T-helper 17 cell (primary cell): Measurements from ENCODE around the gene GRIN2A. TPM values are rescaled to one million over a fixed set of nuclear protein-coding genes. Genes with fewer than 3 reads are reported as not detected.

ENCODE experiments used
- ATAC-seq: fragments of 150-1000 bp; cut with Tn5 transposase; 2 replicates; pipeline ENCODE4 v1.10.0; 2021; ENCODE audit warnings: mild to moderate bottlenecking, moderate library complexity
- DNase-seq, 3 donors: peaks; one replicate each; pipeline versions ENCODE4 v3.0.0 to v3.0.0-alpha.2; 2020 to 2021
- H3K9me3 ChIP-seq: one replicate; pipeline ENCODE4 v1.7.0; 2013; ENCODE audit warnings: low read length, mild to moderate bottlenecking; ENCODE audit not compliant: control insufficient read depth, poor library complexity, severe bottlenecking
- H3K27ac Mint-ChIP-seq: one replicate; pipeline ENCODE4 v1.8.0; 2022; ENCODE audit warnings: mild to moderate bottlenecking, moderate library complexity, mixed read lengths
- H3K27me3 Mint-ChIP-seq: one replicate; pipeline ENCODE4 v1.8.0; 2022; ENCODE audit warnings: mixed read lengths
- H3K36me3 Mint-ChIP-seq: one replicate; pipeline ENCODE4 v1.8.0; 2022; ENCODE audit warnings: low read depth, mixed read lengths
- H3K4me1 Mint-ChIP-seq: one replicate; pipeline ENCODE4 v1.8.0; 2022; ENCODE audit warnings: mild to moderate bottlenecking, mixed read lengths
- H3K4me3 Mint-ChIP-seq: one replicate; pipeline ENCODE4 v1.8.0; 2022; ENCODE audit warnings: mild to moderate bottlenecking, moderate library complexity, mixed read lengths
- total RNA-seq, 4 donors: library from RNA in 2 of 4; stranded (reverse) in 2 of 4; gene quantifications; one replicate each; pipeline ENCODE4 v1.2.3 and lab custom pipeline; 2022 to 2026

GRIN2A gene
- total RNA-seq, 2 donors from 2014 or later, result not detected

- Mint-ChIP-seq H3K4me1 (no peaks in the 10 kb centered on the region), H3K27ac (no peak overlapping the region), H3K36me3 (no peaks in the 10 kb centered on the region), H3K27me3 (peaks cover 22% of the 10 kb centered on the region), H3K4me3 (no peak overlapping the region)
- H3K9me3 ChIP-seq, result no peaks in the 10 kb centered on the region
- DNase-seq (no peak), ATAC-seq (no peak)
Measured at GRCh38 chr16:10206215-10206614, 24.0 kb upstream of the GRIN2A start.

GRCh38 chr16:10205688-10206087 lies 23.5 kb upstream of the GRIN2A start:
- no peak overlapping the region for H3K4me3 Mint-ChIP-seq
- H3K27ac Mint-ChIP-seq, result no peak overlapping the region
- DNase-seq, result no peak
- no peak for ATAC-seq
- H3K36me3 Mint-ChIP-seq, result no peaks in the 10 kb centered on the region
- H3K4me1 Mint-ChIP-seq, result no peaks in the 10 kb centered on the region
- no peaks in the 10 kb centered on the region for H3K9me3 ChIP-seq
- peaks cover 20% of the 10 kb centered on the region for H3K27me3 Mint-ChIP-seq

GRCh38 chr16:10202649-10203048 lies 20.4 kb upstream of the GRIN2A start:
- Mint-ChIP-seq H3K27ac (no peak overlapping the region), H3K27me3 (peaks cover 8% of the 10 kb centered on the region), H3K36me3 (no peaks in the 10 kb centered on the region), H3K4me1 (no peaks in the 10 kb centered on the region), H3K4me3 (no peak overlapping the region)
- no peak for DNase-seq
- no peak for ATAC-seq
- no peaks in the 10 kb centered on the region for H3K9me3 ChIP-seq

DNA sequence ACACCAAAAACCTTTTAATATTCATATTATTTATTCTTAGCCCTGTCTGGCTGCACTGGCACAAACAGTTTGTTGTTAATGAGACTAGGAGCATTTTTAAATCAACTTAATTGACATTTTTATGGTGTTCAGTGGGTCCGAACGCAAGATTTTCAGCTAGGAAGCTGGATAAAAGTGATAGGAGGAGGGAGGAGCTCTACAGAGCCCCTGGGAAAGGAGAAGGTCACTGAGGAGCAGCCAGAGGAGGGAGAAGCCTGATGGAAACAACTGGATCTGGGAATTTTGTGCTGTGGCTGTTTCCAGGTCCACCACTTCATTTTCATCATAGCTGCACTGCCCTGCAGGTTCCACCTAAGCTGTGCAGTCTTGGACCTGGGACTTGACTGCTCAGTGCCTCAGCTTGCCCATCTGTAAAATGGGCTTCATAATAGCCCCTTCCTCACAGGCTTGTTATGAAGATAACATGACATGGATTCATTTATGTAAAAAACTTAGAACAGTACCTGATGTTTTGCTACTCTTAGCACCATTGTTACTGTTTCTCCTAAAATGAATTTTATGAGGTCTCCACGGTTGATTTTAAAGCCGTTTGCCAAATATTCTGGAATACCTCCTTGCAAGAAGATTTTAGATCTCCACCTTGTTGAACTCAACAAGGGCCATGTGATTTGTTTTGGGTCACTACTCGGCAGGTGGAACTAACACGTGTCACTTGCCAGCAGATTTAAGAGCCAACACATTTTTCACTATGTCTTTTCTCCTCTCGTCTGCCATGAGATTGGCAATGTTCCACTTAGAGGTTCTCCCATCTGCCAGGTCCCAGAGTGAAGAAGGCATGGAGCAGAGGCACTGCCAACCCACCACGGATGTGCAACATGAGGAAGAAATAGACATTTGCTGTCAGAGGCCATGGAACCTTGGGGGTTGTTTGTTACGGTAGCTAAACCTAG lies 18.7 kb upstream of the GRIN2A start:
- no peak for ATAC-seq
- Mint-ChIP-seq H3K4me3 (no peak overlapping the region), H3K27ac (no peak overlapping the region), H3K36me3 (no peaks in the 10 kb centered on the region), H3K4me1 (no peaks in the 10 kb centered on the region), H3K27me3 (peaks cover 12% of the 10 kb centered on the region)
- DNase-seq, result no peak
- H3K9me3 ChIP-seq, result no peaks in the 10 kb centered on the region

DNA sequence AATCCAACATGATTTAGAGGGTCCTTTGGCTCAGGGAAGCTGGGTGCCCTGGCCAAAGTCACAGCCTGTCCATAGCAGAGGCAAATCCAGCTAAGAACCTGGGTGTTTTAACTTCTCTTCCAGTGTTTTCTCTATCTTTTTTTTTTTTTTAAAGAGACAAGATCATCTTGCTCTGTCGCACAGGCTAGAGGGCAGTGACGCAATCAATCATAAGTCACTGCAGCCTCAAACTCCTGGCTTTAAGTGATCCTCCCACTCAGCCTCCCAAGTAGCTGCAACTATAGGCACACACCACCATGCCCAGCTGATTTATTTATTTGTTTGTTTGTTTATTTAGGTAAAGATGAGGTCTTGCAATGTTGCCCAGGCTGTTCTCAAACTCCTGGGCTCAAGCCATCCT lies 14.8 kb upstream of the GRIN2A start:
- Mint-ChIP-seq H3K36me3 (no peaks in the 10 kb centered on the region), H3K4me3 (no peak overlapping the region), H3K27me3 (peaks cover 10% of the 10 kb centered on the region), H3K27ac (no peak overlapping the region), H3K4me1 (no peaks in the 10 kb centered on the region)
- ATAC-seq (no peak), DNase-seq (no peak)
- no peaks in the 10 kb centered on the region for H3K9me3 ChIP-seq

DNA sequence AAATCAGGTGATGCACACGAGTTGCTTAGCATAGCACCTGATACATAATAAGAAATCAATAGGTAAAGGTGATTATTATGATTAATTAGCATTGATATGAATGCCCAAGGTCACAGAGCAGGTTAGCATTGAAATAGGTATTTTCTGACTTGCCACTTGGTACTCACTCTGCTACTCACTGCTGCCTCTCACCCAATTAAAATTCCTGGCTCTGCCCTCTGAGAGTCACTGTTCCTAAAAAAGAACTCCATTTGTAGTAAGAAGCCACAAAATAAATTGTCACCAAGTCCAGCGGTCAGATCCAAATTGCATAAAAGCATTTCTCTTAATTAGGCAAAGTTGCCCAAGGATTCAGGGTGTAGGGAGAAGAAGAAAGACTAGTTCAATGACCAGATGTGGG lies 8.9 kb upstream of the GRIN2A start:
- no peaks in the 10 kb centered on the region for H3K9me3 ChIP-seq
- no peak overlapping the region for H3K4me3 Mint-ChIP-seq
- no peak overlapping the region for H3K27ac Mint-ChIP-seq
- H3K27me3 Mint-ChIP-seq, result peaks cover 18% of the 10 kb centered on the region
- no peaks in the 10 kb centered on the region for H3K36me3 Mint-ChIP-seq
- no peak for DNase-seq
- no peaks in the 10 kb centered on the region for H3K4me1 Mint-ChIP-seq
- no peak for ATAC-seq

DNA sequence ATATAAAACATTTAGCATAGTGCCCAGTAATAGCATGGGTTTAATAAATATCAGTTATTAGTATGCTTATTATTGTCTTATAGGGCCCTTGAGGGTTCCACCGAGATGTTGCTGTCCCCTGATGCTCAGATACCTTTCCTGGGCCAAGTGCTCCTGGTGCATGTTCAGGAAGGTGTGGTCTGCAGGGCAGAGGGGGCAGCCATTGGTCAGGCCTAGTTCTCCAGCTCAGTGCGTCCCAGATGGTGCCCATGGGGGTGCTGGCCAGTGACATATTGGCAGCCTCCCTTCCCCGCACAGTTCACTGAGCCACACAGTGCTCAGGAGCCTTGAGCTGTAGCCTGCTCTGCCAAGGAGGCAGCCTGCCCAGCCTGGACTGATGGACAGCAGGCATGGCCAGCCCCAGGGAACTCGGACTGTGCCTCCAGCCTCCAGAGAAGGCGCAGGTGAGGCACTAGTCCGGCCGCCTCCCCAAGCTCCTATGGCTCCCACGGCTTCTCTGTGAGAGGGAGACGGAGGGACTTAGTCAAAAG lies 7.7 kb upstream of the GRIN2A start:
- DNase-seq (no peak), ATAC-seq (no peak)
- H3K4me1 Mint-ChIP-seq, result no peaks in the 10 kb centered on the region
- no peaks in the 10 kb centered on the region for H3K36me3 Mint-ChIP-seq
- H3K4me3 Mint-ChIP-seq, result no peak overlapping the region
- no peaks in the 10 kb centered on the region for H3K9me3 ChIP-seq
- no peak overlapping the region for H3K27ac Mint-ChIP-seq
- peaks cover 26% of the 10 kb centered on the region for H3K27me3 Mint-ChIP-seq

DNA sequence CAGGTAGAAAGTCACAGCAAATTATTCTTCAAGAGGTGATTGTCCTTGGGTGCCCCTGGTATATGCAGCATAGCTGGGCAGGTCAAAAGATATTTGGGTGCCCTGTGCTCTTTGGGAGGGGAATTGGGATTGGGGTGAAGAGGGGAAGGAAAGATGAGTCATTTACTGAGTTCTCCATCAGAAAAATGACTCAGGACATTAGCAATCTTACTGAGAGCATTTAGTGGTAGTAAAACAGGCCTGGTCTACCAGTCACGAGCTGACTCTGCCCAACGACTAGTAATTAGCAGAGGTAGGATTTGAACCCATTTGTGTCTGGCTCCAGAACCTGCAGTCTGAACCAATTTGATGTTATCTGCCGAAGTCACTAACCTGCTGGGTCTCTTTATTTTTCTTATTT lies 6.0 kb upstream of the GRIN2A start:
- Mint-ChIP-seq H3K36me3 (peaks cover 2% of the 10 kb centered on the region), H3K27me3 (peaks cover 43% of the 10 kb centered on the region), H3K27ac (no peak overlapping the region), H3K4me1 (peaks cover 2% of the 10 kb centered on the region), H3K4me3 (no peak overlapping the region)
- H3K9me3 ChIP-seq, result no peaks in the 10 kb centered on the region
- no peak for ATAC-seq
- DNase-seq, result no peak

DNA sequence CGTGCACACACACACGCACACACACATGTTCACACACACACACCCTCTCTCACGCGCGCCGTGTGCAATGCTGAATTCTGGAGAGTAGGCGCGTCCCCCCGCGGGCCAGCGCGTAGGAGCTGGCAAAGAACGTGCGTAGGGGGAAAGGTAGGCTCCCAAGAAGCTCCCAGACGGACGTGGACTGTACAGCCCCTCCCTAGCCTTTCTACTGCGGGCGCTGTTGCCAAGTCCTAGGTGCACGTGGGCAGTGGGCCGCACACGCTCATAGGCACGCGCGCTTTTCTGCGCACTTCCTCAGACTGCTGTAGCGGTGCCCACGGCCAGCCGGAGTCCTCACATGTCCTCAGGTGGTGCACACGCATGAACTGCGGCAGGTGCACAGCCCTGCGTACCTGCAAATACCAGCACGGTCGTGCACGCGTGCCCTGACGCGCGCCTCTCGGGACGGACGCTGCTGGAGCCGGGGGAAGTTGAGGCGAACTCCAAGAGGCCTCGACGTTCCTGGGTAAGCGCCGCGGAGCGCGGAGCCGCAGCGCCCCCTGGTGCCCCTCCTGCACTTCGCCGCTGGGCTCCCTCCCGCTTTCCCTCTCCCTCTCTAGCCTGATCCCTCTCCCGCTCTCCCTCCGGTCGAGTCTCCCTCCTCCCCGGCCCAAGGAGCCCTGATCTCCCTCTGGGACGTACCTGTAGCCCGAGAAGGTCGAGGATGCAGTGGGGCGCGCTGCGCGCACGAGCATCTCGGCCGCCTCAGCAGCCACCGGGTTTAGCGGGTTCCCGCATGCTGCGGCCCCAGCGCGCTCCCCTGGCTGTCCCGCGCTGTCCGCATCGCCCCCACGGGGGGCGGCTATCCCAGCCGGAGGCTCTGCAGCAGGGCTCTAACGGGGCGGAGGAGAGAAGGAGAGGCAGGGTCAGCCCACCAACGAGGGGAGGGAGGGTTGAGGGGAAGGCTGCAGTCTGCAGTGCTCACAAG lies 749 bp downstream of the GRIN2A start:
- Mint-ChIP-seq H3K27ac (no peak overlapping the region), H3K36me3 (peaks cover 4% of the 10 kb centered on the region), H3K4me3 (peak overlapping the region; percentile 63), H3K4me1 (peaks cover 14% of the 10 kb centered on the region), H3K27me3 (peaks cover 63% of the 10 kb centered on the region)
- peak; percentile 44 for ATAC-seq
- no peaks in the 10 kb centered on the region for H3K9me3 ChIP-seq
- peak in 1 of 3 donors; percentile 8 for DNase-seq

DNA sequence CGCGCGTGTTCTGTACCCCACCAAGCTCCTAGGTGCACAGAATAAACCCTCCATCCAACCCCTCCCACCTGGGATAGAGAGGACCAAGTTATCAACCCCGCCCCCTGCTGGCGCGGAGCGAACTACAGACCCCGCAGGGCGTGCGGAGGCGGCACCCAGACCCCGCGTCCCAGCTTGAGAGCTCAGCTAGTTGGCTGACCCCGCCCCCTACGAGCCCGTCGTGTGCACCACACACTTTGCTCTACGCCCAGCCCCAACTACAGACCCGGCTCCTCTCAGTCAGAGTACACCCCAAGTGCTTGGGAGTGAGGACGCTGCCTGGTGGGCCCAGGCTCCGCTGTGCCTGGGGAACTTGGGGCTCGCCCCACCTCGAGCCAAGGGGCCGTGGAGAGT lies 1.5 kb downstream of the GRIN2A start:
- peaks cover 14% of the 10 kb centered on the region for H3K4me1 Mint-ChIP-seq
- ATAC-seq (no peak), DNase-seq (no peak)
- H3K27me3 Mint-ChIP-seq, result peaks cover 63% of the 10 kb centered on the region
- H3K9me3 ChIP-seq, result no peaks in the 10 kb centered on the region
- peak overlapping the region; percentile 72 for H3K4me3 Mint-ChIP-seq
- H3K36me3 Mint-ChIP-seq, result peaks cover 4% of the 10 kb centered on the region
- no peak overlapping the region for H3K27ac Mint-ChIP-seq

DNA sequence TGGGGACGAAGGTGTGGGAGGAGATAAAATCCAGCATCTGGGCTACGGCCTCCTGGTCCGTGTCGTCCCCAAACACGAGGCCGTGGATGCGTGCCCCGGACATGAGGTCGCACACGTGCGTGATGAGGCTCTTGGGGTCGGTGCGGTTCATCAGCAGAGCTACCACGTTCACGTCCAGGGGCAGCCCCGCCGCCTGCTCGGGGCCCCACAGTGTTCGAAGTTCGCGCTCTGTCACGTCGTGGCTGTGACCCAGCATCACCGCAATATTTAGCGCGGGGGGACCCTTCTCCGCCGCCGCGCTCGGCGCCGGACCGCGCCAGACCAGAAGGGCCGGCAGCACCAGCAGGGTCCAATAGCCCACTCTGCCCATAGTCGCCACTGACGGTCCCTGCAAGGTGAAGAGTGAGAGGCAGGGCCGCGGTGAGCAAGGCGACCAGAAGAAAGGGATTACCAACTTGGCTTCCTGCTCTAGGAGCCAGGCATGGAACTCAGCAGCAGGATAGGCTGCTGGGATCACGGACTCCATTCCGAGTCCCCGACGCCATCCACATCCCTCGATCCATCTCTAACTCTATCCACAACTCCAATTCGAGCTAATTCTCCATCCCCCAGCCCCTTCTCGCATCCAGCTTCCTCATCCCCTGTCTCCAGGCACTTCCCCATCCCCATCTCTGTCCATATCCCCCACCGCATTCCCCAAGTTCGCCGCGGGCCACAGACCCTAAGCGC lies 2.0 kb downstream of the GRIN2A start:
- peaks cover 63% of the 10 kb centered on the region for H3K27me3 Mint-ChIP-seq
- ATAC-seq, result no peak
- H3K4me3 Mint-ChIP-seq, result peak overlapping the region; percentile 72

GRCh38 chr16:10178526-10178925 lies 3.7 kb downstream of the GRIN2A start:
- no peak overlapping the region for H3K27ac Mint-ChIP-seq
- no peak overlapping the region for H3K4me3 Mint-ChIP-seq
- DNase-seq (no peak), ATAC-seq (no peak)
- H3K9me3 ChIP-seq, result no peaks in the 10 kb centered on the region
- peaks cover 14% of the 10 kb centered on the region for H3K4me1 Mint-ChIP-seq
- H3K27me3 Mint-ChIP-seq, result peaks cover 52% of the 10 kb centered on the region
- peaks cover 3% of the 10 kb centered on the region for H3K36me3 Mint-ChIP-seq

More for the DNA sequence above, 2.0 kb downstream of the GRIN2A start:
- Mint-ChIP-seq H3K27ac (no peak overlapping the region), H3K4me1 (peaks cover 14% of the 10 kb centered on the region), H3K36me3 (peaks cover 4% of the 10 kb centered on the region)
- DNase-seq, result no peak
- H3K9me3 ChIP-seq, result no peaks in the 10 kb centered on the region
